DND-41 (cell line): ENCODE results near the gene LTF.
"Not testable (repeated sequence)": the region's sequence is repeated elsewhere in the genome, so short reads cannot be mapped to it uniquely, and the experiment has no call there.

ENCODE experiments used
- CTCF ChIP-seq: IDR thresholded peaks from 2 replicates; pipeline ENCODE4 v1.5.1; 2012; ENCODE audit warnings: borderline replicate concordance, low read length, moderate library complexity, mild to moderate bottlenecking; ENCODE audit not compliant: poor library complexity, severe bottlenecking; ENCODE audit errors: extremely low read depth
- EZH2 ChIP-seq: IDR thresholded peaks from 3 replicates; pipeline ENCODE4 v1.6.1; 2012; ENCODE audit warnings: borderline replicate concordance, low read depth, mild to moderate bottlenecking, moderate library complexity, low read length, inconsistent platforms; ENCODE audit not compliant: severe bottlenecking

- TF ChIP-seq CTCF, EZH2: not testable (repeated sequence)
Measured at GRCh38 chr3:46391526-46391925, 73.2 kb downstream of the LTF start.
